HepG2 (cell line): ENCODE data around the gene ANKZF1. TPM values are rescaled to one million over a fixed set of nuclear protein-coding genes. Genes with fewer than 3 reads are reported as not detected.

Source experiments
- ARID2 ChIP-seq: sonication (generic); formaldehyde crosslinking; IDR thresholded peaks from 2 replicates; pipeline ENCODE4 v1.8.1; 2022; ENCODE audit warnings: mild to moderate bottlenecking, missing genetic modification reagents, borderline replicate concordance
- ATAD3A ChIP-seq: sonication (generic); formaldehyde crosslinking; IDR thresholded peaks from 2 replicates; pipeline ENCODE4 v1.4.0; 2020; ENCODE audit warnings: missing genetic modification reagents
- CBX2 ChIP-seq, 2 experiments: fragments of 200-600 bp in 1 of 2; sonication (generic); formaldehyde crosslinking in 1 of 2; IDR thresholded peaks; 2 replicates each; pipeline versions ENCODE4 v1.7.0 to v1.8.1; 2018 to 2022; ENCODE audit warnings: low read depth in 2 of 2, low read length in 1 of 2, mild to moderate bottlenecking in 1 of 2, missing genetic modification reagents in 1 of 2
- CEBPB ChIP-seq: IDR thresholded peaks from 2 replicates; pipeline ENCODE4 v1.6.1; 2011; ENCODE audit warnings: low read depth, low read length, improper control_type of control experiment, borderline replicate concordance
- CREM ChIP-seq, 2 experiments: sonication (generic) in 1 of 2; formaldehyde crosslinking in 1 of 2; IDR thresholded peaks; 2 replicates each; pipeline versions ENCODE4 v1.4.0 to v1.6.1; 2016 to 2020; ENCODE audit warnings: antibody characterized with exemption in 1 of 2, mild to moderate bottlenecking in 1 of 2, missing genetic modification reagents in 1 of 2
- EP300 ChIP-seq, 3 experiments: sonication (generic) in 1 of 3; formaldehyde crosslinking in 1 of 3; IDR thresholded peaks; 2 replicates each; pipeline versions ENCODE4 v1.5.1 to v1.6.1; 2011 to 2020; ENCODE audit warnings: low read depth in 2 of 3, low read length in 2 of 3, borderline replicate concordance in 1 of 3, improper control_type of control experiment in 1 of 3, mild to moderate bottlenecking in 1 of 3, missing genetic modification reagents in 1 of 3, moderate library complexity in 1 of 3
- FOSL1 ChIP-seq: sonication (generic); formaldehyde crosslinking; IDR thresholded peaks from 2 replicates; pipeline ENCODE4 v1.9.0; 2021; ENCODE audit warnings: missing genetic modification reagents, borderline replicate concordance
- FOXK1 ChIP-seq: sonication (generic); formaldehyde crosslinking; IDR thresholded peaks from 2 replicates; pipeline ENCODE4 v1.4.0; 2020; ENCODE audit warnings: low read depth, missing genetic modification reagents, borderline replicate concordance
- FOXK2 ChIP-seq: fragments of 450-650 bp; IDR thresholded peaks from 2 replicates; pipeline ENCODE4 v1.6.1; 2016
- FOXM1 ChIP-seq: sonication (generic); formaldehyde crosslinking; IDR thresholded peaks from 2 replicates; pipeline ENCODE4 v1.5.0; 2020; ENCODE audit warnings: missing genetic modification reagents
- GLMP ChIP-seq: sonication (generic); formaldehyde crosslinking; IDR thresholded peaks from 2 replicates; pipeline ENCODE4 v1.9.0; 2021; ENCODE audit warnings: missing genetic modification reagents, mild to moderate bottlenecking, borderline replicate concordance
- HMG20B ChIP-seq: conservative IDR thresholded peaks from 2 replicates; pipeline ENCODE4 v1.6.1; 2016; ENCODE audit warnings: missing genetic modification reagents, missing compliant biosample characterization
- HNRNPH1 ChIP-seq: fragments of 200-400 bp; formaldehyde crosslinking; optimal IDR thresholded peaks from 2 replicates; pipeline ENCODE3; 2017; ENCODE audit warnings: mild to moderate bottlenecking, low read depth, low read length
- KLF13 ChIP-seq: sonication (generic); formaldehyde crosslinking; IDR thresholded peaks from 2 replicates; pipeline ENCODE4 v1.4.0; 2020; ENCODE audit warnings: mild to moderate bottlenecking, missing genetic modification reagents
- NFRKB ChIP-seq: fragments of 450-650 bp; IDR thresholded peaks from 2 replicates; pipeline ENCODE4 v1.6.1; 2017
- PLRG1 ChIP-seq: fragments of 450-650 bp; conservative IDR thresholded peaks from 2 replicates; pipeline ENCODE4 v1.6.1; 2016
- TBL1XR1 ChIP-seq: fragments of 150-350 bp; IDR thresholded peaks from 2 replicates; pipeline ENCODE4 v1.6.1; 2014; ENCODE audit warnings: borderline replicate concordance, low read length; ENCODE audit not compliant: partially characterized antibody
- TEAD2 ChIP-seq: sonication (generic); formaldehyde crosslinking; IDR thresholded peaks from 2 replicates; pipeline ENCODE4 v1.9.0; 2021; ENCODE audit warnings: missing genetic modification reagents
- ZNF10 ChIP-seq: sonication (generic); formaldehyde crosslinking; IDR thresholded peaks from 2 replicates; pipeline ENCODE4 v1.4.0; 2020; ENCODE audit warnings: mild to moderate bottlenecking, low read depth, missing genetic modification reagents, borderline replicate concordance
- ZNF333 ChIP-seq: sonication (generic); formaldehyde crosslinking; IDR thresholded peaks from 2 replicates; pipeline ENCODE4 v1.4.0; 2020; ENCODE audit warnings: mild to moderate bottlenecking, missing genetic modification reagents, borderline replicate concordance
- ZNF350 ChIP-seq: sonication (generic); formaldehyde crosslinking; IDR thresholded peaks from 2 replicates; pipeline ENCODE4 v1.4.0; 2020; ENCODE audit warnings: mild to moderate bottlenecking, low read depth, missing genetic modification reagents, borderline replicate concordance
- ZNF496 ChIP-seq: sonication (generic); formaldehyde crosslinking; IDR thresholded peaks from 2 replicates; pipeline ENCODE4 v1.8.1; 2023; ENCODE audit warnings: mild to moderate bottlenecking, moderate library complexity, missing genetic modification reagents; ENCODE audit not compliant: insufficient replicate concordance
- ZNF549 ChIP-seq: sonication (generic); formaldehyde crosslinking; IDR thresholded peaks from 2 replicates; pipeline ENCODE4 v1.5.0; 2020; ENCODE audit warnings: missing genetic modification reagents
- ZNF607 ChIP-seq: sonication (generic); formaldehyde crosslinking; IDR thresholded peaks from 2 replicates; pipeline ENCODE4 v1.5.1; 2020; ENCODE audit warnings: missing genetic modification reagents, mild to moderate bottlenecking, borderline replicate concordance
- ZNF672 ChIP-seq: sonication (generic); formaldehyde crosslinking; IDR thresholded peaks from 2 replicates; pipeline ENCODE4 v1.8.1; 2022; ENCODE audit warnings: missing genetic modification reagents
- ZNF709 ChIP-seq: sonication (generic); formaldehyde crosslinking; IDR thresholded peaks from 2 replicates; pipeline ENCODE4 v1.5.0; 2020; ENCODE audit warnings: mild to moderate bottlenecking, missing genetic modification reagents
- polyA plus RNA-seq, 8 experiments: library from polyadenylated mRNA; depleted of rRNA in 3 of 8; stranded (reverse) in 7 of 8; unstranded in 1 of 8; fragments of >200 nt; fragmentation: Illumina TruSeq in 4 of 8; extraction: Trizol in 4 of 8; gene quantifications; 2 replicates each; pipeline versions ENCODE4 v1.2.1 to v1.2.3, GENCODE V29; 2011 to 2016; ENCODE audit warnings: low read depth in 4 of 8, missing spikeins in 1 of 8, mixed read lengths in 1 of 8; ENCODE audit not compliant: insufficient read depth in 1 of 8
- total RNA-seq, 5 experiments: library from RNA; depleted of rRNA; stranded (reverse); fragments of >200 nt; fragmentation: Illumina TruSeq; extraction: Trizol; gene quantifications; 2 replicates each; pipeline ENCODE4 v1.2.3, GENCODE V29; 2016; ENCODE audit warnings: low read depth in 1 of 5
- TF ChIP-seq, protein P1 (sequence below): IDR thresholded peaks from 2 replicates; pipeline ENCODE4 v1.6.1; 2018; ENCODE audit warnings: missing genetic modification reagents
- TF ChIP-seq, protein P2 (sequence below): sonication (generic); formaldehyde crosslinking; IDR thresholded peaks from 2 replicates; pipeline ENCODE4 v1.4.0; 2020; ENCODE audit warnings: mild to moderate bottlenecking, missing genetic modification reagents

ANKZF1 gene
- total and polyA plus RNA-seq, 2 of the 13 experiments (the other 11 are each of a cell fraction or from before 2014, with no cell fraction given), result 25.3 to 128 TPM

- TF ChIP-seq CREM (IDR thresholded peaks at IDR 0.05) (peak; percentile 99), CREM (CRISPR knock-in tag; IDR thresholded peaks at IDR 0.05) (peak; percentile 93), ZNF549 (CRISPR knock-in tag) (no peak), ARID2 (CRISPR knock-in tag) (no peak), HNRNPH1 (no peak), FOSL1 (CRISPR knock-in tag) (no peak), ATAD3A (no peak), FOXM1 (CRISPR knock-in tag) (no peak), EP300 (IDR thresholded peaks at IDR 0.05; ENCODE audit: low read depth in 2 of 2, low read length in 2 of 2) (no peak), EP300 (CRISPR knock-in tag; IDR thresholded peaks at IDR 0.05; ENCODE audit: borderline replicate concordance) (no peak), ZNF672 (CRISPR knock-in tag) (no peak), ZNF607 (peak; percentile 95), ZNF350 (CRISPR knock-in tag) (peak; percentile 97), NFRKB (no peak), CBX2 (IDR thresholded peaks at IDR 0.05; ENCODE audit: low read depth, low read length) (no peak), CBX2 (CRISPR knock-in tag; IDR thresholded peaks at IDR 0.05; ENCODE audit: low read depth) (peak; percentile 90; the same call in 1 of the 2 replicates), ZNF496 (CRISPR knock-in tag) (no peak), ZNF709 (peak; percentile 91), TEAD2 (CRISPR knock-in tag) (no peak), HMG20B (peak; percentile 42), CEBPB (no peak), FOXK1 (CRISPR knock-in tag) (peak; percentile 96), ZNF10 (CRISPR knock-in tag) (no peak), PLRG1 (no peak), TBL1XR1 (peak; percentile 60), GLMP (CRISPR knock-in tag) (no peak), ZNF333 (CRISPR knock-in tag) (peak; percentile 47; the same call in 1 of the 2 replicates), FOXK2 (no peak), KLF13 (CRISPR knock-in tag) (no peak)
- TF ChIP-seq, protein P1, sequence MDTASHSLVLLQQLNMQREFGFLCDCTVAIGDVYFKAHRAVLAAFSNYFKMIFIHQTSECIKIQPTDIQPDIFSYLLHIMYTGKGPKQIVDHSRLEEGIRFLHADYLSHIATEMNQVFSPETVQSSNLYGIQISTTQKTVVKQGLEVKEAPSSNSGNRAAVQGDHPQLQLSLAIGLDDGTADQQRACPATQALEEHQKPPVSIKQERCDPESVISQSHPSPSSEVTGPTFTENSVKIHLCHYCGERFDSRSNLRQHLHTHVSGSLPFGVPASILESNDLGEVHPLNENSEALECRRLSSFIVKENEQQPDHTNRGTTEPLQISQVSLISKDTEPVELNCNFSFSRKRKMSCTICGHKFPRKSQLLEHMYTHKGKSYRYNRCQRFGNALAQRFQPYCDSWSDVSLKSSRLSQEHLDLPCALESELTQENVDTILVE (CRISPR knock-in tag), result peak; percentile 95
- TF ChIP-seq, protein P2, sequence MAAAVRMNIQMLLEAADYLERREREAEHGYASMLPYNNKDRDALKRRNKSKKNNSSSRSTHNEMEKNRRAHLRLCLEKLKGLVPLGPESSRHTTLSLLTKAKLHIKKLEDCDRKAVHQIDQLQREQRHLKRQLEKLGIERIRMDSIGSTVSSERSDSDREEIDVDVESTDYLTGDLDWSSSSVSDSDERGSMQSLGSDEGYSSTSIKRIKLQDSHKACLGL, result peak; percentile 80
Observed at GRCh38 chr2:219245148-219245898, 15.7 kb downstream of the ANKZF1 start, which contains the start of the genes GLB1L and STK16 (continued).
